SH-SY5Y (cell line): ENCODE results near the gene USP32.

Experiments
- GATA2 ChIP-seq: IDR thresholded peaks from 2 replicates; pipeline ENCODE4 v1.6.1; 2011; ENCODE audit warnings: mild to moderate bottlenecking, low read depth, low read length
- GATA3 ChIP-seq: IDR thresholded peaks from 2 replicates; pipeline ENCODE4 v1.6.1; 2011; ENCODE audit warnings: low read depth, mild to moderate bottlenecking, low read length, moderate library complexity

- TF ChIP-seq GATA3 (no peak), GATA2 (no peak)
Measured at GRCh38 chr17:60138769-60139437, 253.0 kb downstream of the USP32 start.
